GM12892 (cell line): Measurements from ENCODE around the gene CCNF.

Source experiments
- POLR2A ChIP-seq: IDR thresholded peaks from 2 replicates; pipeline ENCODE4 v1.6.1; 2011; ENCODE audit warnings: low read depth, low read length, control low read depth
- TAF1 ChIP-seq: IDR thresholded peaks from 2 replicates; pipeline ENCODE4 v1.6.1; 2011; ENCODE audit warnings: low read depth, mild to moderate bottlenecking, control low read depth, low read length, borderline replicate concordance

GRCh38 chr16:2464333-2464732, 35.1 kb downstream of the CCNF start:
- no peak for TF ChIP-seq POLR2A
- no peak for TF ChIP-seq TAF1
